Astrocyte of the cerebellum (primary cell): ENCODE measurements around the gene SLC6A17.

Experiments
- DNase-seq: peaks from one replicate; pipeline ENCODE4 v3.0.0-alpha.2; 2011; ENCODE audit warnings: low read depth
- H3K4me3 ChIP-seq: 2 replicates; pipeline ENCODE4 v1.5.1; 2011; ENCODE audit warnings: mild to moderate bottlenecking, low read depth, low read length, moderate library complexity
- in situ Hi-C: cut with HindIII; loops from 2 replicates; pipeline ENCODE4 v1.10.0; 2017; ENCODE audit warnings: low sequenced_read_pairs
- TF ChIP-seq, protein P1 (sequence below): IDR thresholded peaks from 2 replicates; pipeline ENCODE4 v1.5.1; 2012; ENCODE audit warnings: low read length, low read depth, moderate library complexity, mild to moderate bottlenecking; ENCODE audit errors: missing control alignments

The SLC6A17 gene

DNA sequence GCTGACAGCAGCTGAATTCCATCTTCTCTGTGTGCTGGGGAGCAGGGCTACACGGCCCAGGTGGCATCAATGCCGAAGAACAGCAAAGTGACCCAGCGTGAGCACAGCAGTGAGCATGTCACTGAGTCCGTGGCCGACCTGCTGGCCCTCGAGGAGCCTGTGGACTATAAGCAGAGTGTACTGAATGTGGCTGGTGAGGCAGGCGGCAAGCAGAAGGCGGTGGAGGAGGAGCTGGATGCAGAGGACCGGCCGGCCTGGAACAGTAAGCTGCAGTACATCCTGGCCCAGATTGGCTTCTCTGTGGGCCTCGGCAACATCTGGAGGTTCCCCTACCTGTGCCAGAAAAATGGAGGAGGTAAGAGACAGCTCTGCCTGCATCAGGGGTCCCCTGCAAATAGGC is 16.6 kb downstream of the SLC6A17 start:
- DNase-seq, result no peak
- TF ChIP-seq, protein P1, sequence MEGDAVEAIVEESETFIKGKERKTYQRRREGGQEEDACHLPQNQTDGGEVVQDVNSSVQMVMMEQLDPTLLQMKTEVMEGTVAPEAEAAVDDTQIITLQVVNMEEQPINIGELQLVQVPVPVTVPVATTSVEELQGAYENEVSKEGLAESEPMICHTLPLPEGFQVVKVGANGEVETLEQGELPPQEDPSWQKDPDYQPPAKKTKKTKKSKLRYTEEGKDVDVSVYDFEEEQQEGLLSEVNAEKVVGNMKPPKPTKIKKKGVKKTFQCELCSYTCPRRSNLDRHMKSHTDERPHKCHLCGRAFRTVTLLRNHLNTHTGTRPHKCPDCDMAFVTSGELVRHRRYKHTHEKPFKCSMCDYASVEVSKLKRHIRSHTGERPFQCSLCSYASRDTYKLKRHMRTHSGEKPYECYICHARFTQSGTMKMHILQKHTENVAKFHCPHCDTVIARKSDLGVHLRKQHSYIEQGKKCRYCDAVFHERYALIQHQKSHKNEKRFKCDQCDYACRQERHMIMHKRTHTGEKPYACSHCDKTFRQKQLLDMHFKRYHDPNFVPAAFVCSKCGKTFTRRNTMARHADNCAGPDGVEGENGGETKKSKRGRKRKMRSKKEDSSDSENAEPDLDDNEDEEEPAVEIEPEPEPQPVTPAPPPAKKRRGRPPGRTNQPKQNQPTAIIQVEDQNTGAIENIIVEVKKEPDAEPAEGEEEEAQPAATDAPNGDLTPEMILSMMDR, result no peak
- H3K4me3 ChIP-seq, result no peak overlapping the region
- in situ Hi-C loops, result no loop called here

DNA sequence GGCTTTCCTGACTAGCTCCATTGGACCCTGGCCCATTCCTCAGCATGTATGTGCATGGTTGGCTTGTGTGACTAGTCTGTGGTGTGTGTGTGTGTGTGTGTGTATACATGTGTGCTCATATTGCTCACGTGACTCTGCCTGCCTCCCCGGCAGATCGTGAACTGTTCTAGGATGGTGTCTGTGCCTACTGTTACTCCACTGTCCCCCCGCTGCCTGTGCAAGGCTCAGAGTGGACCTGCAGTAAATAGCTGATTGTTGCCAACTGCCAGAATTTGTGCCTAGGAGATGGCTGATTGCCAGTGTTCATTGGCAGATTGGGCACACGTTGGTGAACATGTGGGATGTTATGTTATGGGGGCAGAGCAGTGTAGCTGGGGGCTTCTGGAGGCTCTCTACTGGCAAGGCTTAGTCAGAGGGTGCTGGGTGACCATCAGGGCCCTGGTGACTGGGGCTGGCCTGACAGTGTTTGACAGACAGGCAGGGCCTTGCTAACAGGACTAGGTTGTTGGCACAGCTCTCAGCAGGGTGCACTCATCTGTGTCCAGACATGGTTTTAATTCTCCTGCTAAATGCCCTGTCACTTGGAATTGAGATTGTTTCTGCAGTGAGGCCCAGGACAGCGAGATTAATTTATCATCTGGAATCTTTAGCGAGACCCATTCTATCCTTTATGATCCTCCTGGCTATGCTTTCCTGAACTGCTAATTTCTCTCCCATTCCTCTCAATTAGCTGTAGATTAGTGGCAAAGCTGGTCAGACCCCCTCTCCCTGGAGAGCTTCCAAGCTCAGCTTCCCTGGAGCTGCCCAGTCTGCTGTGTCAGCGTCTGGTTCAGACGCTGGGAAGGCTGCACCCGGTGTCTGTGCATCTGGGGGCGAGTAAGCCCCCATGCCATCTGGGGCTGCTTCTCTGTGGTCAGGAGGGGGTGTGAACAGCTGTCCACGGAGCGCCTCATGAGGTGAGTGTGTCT is 20.8 kb downstream of the SLC6A17 start:
- TF ChIP-seq, protein P1, result no peak
- H3K4me3 ChIP-seq, result no peak overlapping the region
- in situ Hi-C loops, result no loop called here
- no peak for DNase-seq

DNA sequence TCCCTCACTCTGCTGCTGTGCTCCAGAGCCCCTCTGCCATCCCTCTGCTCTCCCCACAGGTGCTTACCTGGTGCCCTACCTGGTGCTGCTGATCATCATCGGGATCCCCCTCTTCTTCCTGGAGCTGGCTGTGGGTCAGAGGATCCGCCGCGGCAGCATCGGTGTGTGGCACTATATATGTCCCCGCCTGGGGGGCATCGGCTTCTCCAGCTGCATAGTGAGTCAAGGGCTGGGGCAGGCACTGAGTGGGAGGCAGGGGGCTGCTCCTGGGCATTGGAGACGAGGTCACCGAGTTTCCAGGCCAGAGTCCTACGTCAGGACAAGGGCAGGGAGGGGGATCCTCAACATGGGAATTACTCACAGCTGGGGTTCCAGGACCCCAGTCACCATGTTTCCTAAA is 21.7 kb downstream of the SLC6A17 start:
- in situ Hi-C loops, result no loop called here
- H3K4me3 ChIP-seq, result no peak overlapping the region
- TF ChIP-seq, protein P1, result no peak
- no peak for DNase-seq

DNA sequence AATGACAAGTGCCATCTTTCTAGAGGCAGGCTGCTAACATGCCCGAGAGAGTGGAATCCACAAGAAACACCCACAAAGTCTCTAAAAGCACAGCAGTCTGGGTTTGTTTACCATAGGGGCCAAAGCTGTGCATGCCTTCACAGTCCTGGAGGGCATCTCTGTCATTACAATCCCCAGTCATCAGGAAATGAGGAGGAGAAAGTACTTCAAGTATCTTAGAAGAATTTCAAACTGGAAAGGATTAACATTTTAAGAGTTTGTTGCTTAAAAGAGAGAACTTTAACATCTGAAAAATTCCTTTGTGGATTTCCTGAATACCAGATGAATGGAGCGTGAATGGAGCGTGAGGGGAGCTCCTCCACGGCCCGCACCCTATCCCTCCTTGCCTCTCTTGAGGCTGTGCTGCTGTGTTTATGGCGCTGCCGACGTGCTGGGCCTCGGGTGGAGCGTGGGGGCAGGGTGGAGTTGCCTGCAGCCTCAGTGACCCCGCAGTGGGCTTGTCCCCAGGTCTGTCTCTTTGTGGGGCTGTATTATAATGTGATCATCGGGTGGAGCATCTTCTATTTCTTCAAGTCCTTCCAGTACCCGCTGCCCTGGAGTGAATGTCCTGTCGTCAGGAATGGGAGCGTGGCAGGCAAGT is 23.3 kb downstream of the SLC6A17 start:
- in situ Hi-C loops, result no loop called here
- no peak for DNase-seq
- TF ChIP-seq, protein P1, result no peak
- H3K4me3 ChIP-seq, result no peak overlapping the region

DNA sequence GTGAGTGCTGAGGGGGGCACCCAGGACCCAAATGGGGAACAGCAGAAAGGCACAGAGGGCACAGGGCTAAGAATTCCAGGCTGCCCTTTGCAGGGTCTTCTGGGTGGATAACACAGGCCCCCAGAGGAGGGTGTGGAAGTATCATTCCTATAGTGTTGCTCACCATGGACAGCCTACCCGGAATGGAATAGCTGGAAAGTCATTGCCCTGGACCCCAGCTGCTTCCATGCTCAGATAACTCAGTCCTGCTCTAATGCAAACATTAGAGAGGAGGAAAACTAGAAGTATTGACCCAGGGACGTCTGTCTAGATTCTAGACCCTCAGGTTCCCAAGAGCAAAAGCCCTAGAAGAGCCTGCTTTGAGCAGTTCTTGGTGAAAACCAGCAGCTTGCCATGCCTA is 24.7 kb downstream of the SLC6A17 start:
- TF ChIP-seq, protein P1, result no peak
- no peak overlapping the region for H3K4me3 ChIP-seq
- DNase-seq, result no peak
- in situ Hi-C loops, result no loop called here

DNA sequence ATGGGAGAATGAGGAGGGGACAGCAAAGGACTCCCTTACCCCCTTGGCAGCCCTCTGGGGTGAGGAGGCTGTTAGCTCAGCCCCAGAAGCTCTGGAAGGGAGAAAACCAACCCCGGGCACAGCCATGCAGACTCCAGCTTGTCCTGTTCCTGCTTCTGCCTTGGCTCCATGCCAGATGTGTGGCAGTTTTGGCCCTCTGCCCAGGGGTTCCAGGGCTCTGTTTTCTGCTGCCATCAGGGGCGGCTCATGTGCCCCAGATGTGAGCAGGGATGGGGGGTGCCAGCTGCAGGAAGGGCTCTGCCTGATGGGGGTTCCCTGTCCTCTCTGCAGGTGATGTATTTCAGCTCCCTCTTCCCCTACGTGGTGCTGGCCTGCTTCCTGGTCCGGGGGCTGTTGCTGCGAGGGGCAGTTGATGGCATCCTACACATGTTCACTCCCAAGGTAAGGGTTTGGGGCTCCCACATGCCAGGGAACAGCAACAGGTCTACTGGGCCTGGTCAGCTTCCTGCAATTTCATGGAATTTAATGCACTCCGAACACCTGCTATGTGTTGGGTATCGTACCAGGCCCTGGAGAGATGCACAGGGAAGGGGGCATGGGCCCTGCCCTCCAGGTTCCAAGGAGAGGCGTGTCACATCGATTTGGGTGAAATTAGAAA is 26.1 kb downstream of the SLC6A17 start:
- TF ChIP-seq, protein P1, result no peak
- no peak overlapping the region for H3K4me3 ChIP-seq
- DNase-seq, result no peak
- in situ Hi-C loops, result no loop called here
